GM21529 (cell line): Measurements from ENCODE around the gene GADD45B.
"Not testable (repeated sequence)": the region's sequence is repeated elsewhere in the genome, so short reads cannot be mapped to it uniquely, and the experiment has no call there.

Experiments used
- ATAC-seq: cut with Tn5 transposase; IDR thresholded peaks from one replicate; pipeline ENCODE4 v1.9.1; 2021; ENCODE audit not compliant: unreplicated experiment

GADD45B gene

GRCh38 chr19:2443785-2444182, 32.1 kb upstream of the GADD45B start:
- no peak for ATAC-seq

- ATAC-seq: no peak
These were observed 31.5 kb upstream of the GADD45B start for GRCh38 chr19:2444251-2445002.

GRCh38 chr19:2446381-2446780, 29.5 kb upstream of the GADD45B start:
- ATAC-seq: no peak

- no peak for ATAC-seq
These were observed 26.9 kb upstream of the GADD45B start for GRCh38 chr19:2449019-2449418.

- no peak for ATAC-seq
These were observed 24.8 kb upstream of the GADD45B start for GRCh38 chr19:2451138-2451537.

- ATAC-seq: no peak
These were observed 24.2 kb upstream of the GADD45B start for GRCh38 chr19:2451741-2452140.

- ATAC-seq: no peak
These were observed 22.4 kb upstream of the GADD45B start for GRCh38 chr19:2453431-2454025.

GRCh38 chr19:2454199-2454961, 21.5 kb upstream of the GADD45B start:
- ATAC-seq: no peak

- ATAC-seq: no peak
These were observed 20.7 kb upstream of the GADD45B start for GRCh38 chr19:2454962-2455850.

- ATAC-seq: peak; percentile 26
These were observed 19.9 kb upstream of the GADD45B start for GRCh38 chr19:2455851-2456570.

GRCh38 chr19:2457394-2458037, 18.4 kb upstream of the GADD45B start:
- no peak for ATAC-seq

GRCh38 chr19:2458054-2458453, 17.9 kb upstream of the GADD45B start:
- ATAC-seq: no peak

- ATAC-seq: not testable (repeated sequence)
These were observed 17.2 kb upstream of the GADD45B start for GRCh38 chr19:2458776-2459175.

GRCh38 chr19:2460245-2460644, 15.7 kb upstream of the GADD45B start:
- ATAC-seq: no peak

GRCh38 chr19:2461751-2462634, 13.9 kb upstream of the GADD45B start:
- no peak for ATAC-seq

- no peak for ATAC-seq
These were observed 13.1 kb upstream of the GADD45B start for GRCh38 chr19:2462635-2463421.

- not testable (repeated sequence) for ATAC-seq
These were observed 12.2 kb upstream of the GADD45B start for GRCh38 chr19:2463694-2464093.

GRCh38 chr19:2464389-2464788, 11.5 kb upstream of the GADD45B start:
- ATAC-seq: no peak
